SU-DHL-6 (cell line): Measurements from ENCODE around the gene NUP153.

Source experiments
- EZH2phosphoT487 ChIP-seq: fragments of 200-600 bp; sonication (generic), shearing (Covaris generic); conservative IDR thresholded peaks from 2 replicates; pipeline ENCODE4 v1.6.1; 2018; ENCODE audit warnings: mild to moderate bottlenecking, antibody characterized with exemption, low read length, moderate library complexity, mixed read lengths
- TF ChIP-seq, protein P1 (sequence below): fragments of 200-600 bp; sonication (generic); IDR thresholded peaks from one replicate; pipeline ENCODE4 v1.5.1; 2017; ENCODE audit warnings: antibody characterized with exemption, mild to moderate bottlenecking, low read length, moderate library complexity; ENCODE audit not compliant: insufficient read depth, poor library complexity, severe bottlenecking

- TF ChIP-seq, protein P1, sequence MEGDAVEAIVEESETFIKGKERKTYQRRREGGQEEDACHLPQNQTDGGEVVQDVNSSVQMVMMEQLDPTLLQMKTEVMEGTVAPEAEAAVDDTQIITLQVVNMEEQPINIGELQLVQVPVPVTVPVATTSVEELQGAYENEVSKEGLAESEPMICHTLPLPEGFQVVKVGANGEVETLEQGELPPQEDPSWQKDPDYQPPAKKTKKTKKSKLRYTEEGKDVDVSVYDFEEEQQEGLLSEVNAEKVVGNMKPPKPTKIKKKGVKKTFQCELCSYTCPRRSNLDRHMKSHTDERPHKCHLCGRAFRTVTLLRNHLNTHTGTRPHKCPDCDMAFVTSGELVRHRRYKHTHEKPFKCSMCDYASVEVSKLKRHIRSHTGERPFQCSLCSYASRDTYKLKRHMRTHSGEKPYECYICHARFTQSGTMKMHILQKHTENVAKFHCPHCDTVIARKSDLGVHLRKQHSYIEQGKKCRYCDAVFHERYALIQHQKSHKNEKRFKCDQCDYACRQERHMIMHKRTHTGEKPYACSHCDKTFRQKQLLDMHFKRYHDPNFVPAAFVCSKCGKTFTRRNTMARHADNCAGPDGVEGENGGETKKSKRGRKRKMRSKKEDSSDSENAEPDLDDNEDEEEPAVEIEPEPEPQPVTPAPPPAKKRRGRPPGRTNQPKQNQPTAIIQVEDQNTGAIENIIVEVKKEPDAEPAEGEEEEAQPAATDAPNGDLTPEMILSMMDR: no peak
- no peak for TF ChIP-seq EZH2phosphoT487
Observed at GRCh38 chr6:17596085-17596484, 110.6 kb downstream of the NUP153 start.
